LoVo (cell line): ENCODE data around the gene NR1D1.

Experiments used
- DNase-seq: peaks from one replicate; pipeline ENCODE4 v3.0.0-alpha.2; 2016; ENCODE audit warnings: low spot score

Gene NR1D1

DNA sequence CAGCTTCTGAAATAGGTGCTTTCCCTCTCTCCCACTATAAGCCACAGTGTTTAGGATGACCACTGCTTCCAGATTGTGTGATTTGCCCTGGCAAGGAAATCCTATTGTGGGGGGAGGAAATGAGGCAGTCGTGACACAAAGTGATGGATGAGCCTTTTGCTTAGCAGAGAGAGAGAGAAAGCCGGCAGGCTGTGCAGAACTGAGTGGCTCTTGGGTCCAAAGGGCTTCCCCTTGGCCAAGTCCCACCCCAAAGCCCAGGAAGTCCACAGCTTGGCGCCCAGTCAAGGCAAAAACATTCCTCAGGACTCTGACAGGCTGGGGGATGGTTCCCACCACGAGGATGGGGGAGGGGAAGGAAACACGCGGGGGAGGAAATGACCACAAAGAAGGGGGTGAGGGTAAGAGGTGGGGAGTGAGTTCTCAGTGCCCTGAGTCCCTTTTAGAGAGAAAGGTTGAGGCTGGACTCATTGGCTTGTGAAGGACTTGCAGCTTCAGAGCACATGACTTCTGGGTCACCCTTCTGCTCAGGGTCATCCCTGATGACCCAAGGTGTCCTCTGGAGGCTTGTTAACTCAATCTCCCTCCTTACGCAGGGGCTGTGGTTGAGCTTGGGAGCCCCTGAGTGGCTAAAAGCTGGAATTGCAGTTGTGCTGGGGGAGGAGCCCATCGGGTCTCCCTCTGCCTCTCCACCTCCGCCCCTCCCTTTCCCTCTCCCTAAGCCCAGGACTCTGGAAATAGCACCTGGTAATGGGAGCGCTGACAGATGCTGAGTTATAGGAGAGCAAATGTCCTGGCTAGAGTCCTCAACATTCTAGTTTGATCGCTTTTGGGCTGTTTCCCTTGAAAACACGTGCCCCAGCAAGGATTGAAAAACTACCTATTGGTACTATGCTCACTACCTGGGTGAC lies 11.1 kb upstream of the NR1D1 start:
- DNase-seq: peak; percentile 83

GRCh38 chr17:40110026-40110845 lies 9.8 kb upstream of the NR1D1 start:
- no peak for DNase-seq

DNA sequence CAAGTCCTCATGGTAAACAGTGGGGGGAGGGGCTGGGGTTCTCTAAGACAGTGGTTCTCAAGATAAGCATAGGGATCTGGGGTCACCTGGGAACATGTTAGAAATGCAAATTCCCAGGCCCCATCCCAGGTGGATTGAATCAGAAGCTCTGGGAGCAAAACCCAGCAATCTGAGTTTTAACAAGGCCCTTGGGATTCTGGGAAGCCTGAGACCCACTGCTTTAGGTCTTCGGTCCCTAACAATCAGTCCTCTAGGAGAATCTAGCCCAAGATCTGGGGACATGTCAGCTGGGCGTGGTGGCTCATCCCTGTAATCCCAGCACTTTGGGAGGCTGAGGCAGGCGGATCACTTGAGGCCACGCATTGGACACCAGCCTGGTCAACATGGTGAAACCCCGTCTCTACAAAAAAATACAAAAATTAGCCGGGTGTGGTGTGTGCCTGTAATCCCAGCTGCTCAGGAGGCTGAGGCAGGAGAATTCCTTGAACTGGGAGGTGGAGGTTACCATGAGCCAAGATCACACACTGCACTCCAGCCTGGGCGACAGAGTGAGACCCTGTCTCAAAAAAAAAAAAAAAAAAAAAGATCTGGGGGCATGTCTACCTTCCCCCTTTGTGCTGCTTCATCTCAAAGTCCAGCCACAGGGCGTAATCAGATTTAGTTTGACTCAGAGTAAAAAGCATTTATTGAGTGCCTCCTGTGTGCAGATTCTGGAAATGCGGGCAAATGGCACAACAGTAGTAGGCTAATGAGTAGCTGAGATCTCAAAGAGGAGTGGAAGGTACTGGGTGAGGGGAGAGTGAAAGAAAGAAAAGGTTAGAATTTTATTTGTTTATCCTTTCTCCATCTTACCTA lies 8.8 kb upstream of the NR1D1 start:
- no peak for DNase-seq

GRCh38 chr17:40107522-40108174 lies 7.3 kb upstream of the NR1D1 start:
- no peak for DNase-seq

GRCh38 chr17:40106760-40107521 lies 6.6 kb upstream of the NR1D1 start:
- DNase-seq: no peak

DNA sequence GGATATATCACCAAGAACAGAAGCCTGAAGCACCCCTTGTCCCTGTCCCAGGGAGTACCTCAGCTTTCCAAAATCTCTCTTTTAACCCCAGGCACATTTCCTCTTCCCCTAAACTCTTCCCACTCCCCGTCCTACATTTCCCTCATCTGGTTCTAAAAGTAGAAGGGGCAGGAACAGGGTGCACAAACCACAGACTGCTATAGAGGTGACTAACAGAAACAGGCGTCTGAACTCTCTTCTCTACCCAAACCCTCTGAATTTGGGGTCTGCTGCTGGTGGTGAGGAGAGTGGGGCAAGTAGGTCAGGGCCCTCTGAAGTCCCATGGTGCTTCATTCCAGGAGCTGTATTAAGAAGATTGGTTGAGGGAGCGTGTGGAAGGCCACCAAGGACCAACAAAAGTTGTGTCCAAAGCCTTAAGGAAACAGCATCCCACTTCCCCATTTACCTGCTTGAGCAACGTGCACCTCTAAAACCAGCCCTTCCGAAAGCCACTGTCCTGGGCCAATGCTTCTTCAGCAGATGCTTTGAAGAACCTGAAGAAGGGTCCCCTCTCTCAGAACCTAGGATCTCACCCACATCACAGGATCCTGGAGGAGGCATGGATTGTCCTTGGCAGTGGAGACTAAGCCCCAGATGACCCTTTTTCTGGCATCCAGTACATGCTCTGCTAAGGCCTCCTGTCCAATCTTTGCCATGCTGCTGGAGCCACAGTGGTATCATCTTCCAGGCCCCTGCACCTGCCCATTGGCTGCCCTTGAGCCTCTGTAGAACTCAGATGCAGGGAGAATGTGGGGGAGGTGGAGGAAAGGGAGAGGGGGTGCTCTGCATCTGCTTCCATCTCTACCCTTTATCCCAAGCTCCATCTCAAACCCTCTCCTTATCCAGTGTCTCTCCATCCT lies 5.7 kb upstream of the NR1D1 start:
- DNase-seq: no peak

DNA sequence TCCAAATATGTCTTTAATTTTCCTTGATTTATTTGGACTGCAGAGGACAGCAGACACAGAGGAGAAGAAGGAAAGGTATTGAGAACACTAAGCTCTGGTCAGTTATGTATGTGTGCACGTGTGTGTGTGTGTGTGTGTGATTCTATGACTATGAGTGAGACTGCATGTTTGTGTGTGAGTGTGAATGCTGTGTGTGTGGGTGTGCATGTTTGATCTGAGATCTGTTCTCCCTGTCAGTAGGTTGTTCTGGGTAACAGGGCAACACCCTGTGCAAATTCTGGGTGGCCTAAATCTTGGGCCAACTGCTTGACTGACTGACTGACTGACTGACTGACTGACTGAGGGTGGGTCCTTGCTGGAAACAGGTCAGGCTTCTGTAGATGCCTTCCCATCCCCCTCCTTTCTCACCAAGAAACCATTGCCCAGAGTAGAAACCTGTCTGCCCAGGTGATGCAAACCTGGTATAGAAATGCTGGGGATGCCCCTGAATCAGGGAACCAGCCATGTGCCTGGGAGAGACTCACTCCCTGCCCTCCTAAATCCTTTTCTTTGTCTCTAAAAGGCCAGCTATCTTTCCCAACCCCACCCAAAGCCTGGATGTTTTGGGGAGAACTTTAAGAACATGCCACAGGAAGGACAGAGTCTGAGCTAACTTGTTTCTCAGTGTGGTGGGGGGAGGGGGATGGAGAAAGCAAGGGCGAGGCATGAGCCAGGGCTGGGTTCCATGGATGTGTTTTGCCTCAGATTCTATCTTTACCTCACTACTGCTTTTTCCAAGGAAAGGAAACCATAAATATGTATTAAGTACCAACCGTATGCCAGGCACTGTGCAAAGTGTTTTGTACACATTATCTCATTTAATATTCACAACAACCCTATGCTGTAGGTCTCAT lies 4.5 kb upstream of the NR1D1 start:
- no peak for DNase-seq

GRCh38 chr17:40103688-40104087 lies 3.3 kb upstream of the NR1D1 start:
- no peak for DNase-seq

GRCh38 chr17:40103071-40103661 lies 2.8 kb upstream of the NR1D1 start:
- DNase-seq: no peak

DNA sequence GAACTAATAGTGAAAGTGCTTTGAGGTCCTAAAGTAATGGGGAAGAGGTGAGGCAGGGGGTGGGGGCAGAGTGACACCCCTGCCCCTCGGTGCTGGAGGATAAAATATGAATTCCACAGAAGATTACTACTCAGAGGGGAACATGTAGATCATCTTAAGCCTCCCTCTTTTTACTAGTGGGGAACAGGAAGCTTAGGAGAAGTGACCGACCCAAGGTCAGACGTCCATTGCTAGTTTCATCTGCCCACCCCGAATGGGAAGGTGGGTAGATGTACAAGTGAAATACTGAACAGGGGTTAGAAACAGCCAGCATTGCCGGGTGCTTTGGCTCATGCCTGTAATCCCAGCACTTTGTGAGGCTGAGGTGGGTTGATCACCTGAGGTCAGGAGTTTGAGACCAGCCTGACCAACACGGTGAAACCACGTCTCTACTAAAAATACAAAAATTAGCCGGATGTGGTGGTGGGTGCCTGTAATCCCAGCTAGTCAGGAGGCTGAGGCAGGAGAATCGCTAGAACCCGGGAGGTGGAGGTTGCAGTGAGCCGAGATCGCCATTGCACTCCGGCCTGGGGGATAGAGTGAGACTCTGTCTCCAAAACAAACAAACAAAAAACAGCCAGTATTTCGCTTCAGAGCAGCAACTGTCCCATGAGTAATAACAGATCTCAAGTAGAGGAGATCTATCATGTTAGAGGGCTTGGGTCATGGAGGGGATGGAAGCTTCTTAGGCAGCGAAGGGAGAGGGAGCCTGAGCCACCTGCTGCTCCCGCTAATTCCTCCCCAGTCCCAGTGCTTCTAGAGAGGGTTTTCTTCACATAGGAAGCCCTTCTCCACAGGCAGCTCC lies 1.2 kb upstream of the NR1D1 start:
- DNase-seq: no peak

- DNase-seq: peak; percentile 99
Measured at GRCh38 chr17:40100669-40101366, 429 bp upstream of the NR1D1 start.

- DNase-seq: no peak
Measured at GRCh38 chr17:40099619-40100418, 570 bp downstream of the NR1D1 start.

DNA sequence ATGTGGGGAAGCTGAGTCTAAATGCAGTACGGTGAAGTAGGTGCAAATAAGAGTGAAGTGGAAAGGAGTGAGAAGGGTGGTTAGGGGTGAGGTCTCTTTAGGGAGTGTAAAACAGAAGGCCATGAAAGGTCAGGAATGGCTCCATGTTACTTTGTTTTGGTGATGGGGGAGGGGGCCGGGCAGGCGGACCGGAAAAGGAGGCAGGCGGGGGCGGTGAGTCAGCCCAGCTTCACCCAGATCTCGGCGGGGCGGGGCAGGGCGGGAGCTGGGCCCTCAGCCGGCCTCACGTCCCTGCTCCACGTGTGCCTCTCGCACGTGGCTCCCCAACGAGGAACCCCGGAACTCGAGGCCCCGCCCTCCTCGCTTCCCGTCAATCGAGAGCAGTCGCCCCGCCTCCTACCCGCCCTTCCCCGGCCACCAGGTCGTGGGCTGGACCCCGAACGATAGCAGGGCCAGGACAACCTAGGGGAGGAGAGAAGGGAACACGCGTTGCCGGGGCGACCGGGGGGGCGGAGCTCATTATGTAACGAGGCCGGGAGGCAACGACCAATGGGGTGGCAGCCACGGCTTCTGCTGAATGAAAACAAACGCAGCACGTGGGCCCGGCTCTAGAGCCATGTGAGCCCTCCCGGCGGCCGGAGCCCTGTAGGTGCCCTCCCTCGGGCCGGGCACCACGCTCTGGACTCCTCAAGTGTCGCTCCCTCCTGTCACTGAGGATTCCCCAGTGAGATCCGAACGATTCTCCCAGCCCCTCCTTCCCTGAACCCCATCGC lies 1.4 kb downstream of the NR1D1 start:
- DNase-seq: peak; percentile 94

GRCh38 chr17:40097931-40098845 lies 2.2 kb downstream of the NR1D1 start:
- DNase-seq: peak; percentile 70
